ENCODE data around the gene PCP4.
"Not testable (repeated sequence)": the region's sequence is repeated elsewhere in the genome, so short reads cannot be mapped to it uniquely, and the experiment has no call there.

The PCP4 gene

DNA sequence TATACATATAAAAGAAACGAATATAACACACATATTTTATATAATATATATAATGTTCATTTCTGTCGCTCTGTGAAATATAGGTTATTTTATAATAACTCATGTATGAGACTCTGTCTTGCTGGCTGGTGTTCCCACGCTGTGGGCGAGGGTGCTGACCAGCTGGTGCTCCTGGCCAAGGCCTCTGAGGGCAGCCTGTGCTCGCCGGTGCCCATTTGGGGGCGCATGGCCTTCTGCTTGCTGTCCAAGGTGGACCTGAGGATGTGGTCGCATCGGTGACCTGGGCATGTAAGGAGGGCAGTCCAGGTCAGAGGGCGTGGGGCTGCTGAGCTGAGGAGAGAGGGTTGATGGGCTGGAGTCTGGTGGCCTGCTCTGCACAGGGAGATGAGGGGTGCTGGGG, 1.1 kb upstream of the PCP4 start:
- no peak for DNase-seq (ENCODE audit: low read depth)

DNA sequence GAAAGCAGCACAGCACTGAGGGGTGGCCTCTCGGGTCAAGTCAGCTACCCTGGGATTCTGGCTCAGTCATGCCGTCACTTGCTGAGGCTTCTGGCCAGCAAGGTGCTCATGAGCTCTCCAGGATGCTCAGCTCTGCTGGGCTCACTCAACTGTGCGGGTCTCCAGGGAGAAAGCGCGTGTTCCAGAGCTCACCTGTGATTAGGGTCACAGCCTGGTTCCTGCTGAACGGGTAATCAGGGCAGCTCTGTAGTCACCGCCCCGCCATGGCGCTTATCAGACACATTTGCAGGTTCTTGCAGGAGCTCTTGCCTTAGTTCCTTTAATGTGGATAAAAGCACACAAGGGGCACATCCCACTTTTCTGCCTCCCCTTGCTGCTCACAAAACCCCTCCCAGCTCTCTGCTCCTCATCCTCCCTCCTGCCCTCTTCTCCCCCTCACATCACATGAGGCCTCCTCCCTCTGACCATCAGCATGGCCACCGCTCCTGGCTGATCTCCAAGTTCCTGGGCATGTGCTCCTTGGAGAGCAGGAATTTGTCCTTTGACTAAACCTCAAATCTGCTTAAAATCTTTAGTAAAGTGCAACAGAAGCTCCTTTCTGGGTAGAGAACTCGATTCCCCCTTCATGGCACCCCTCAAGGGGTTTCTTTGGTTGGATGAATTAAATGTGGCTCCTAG, 2.0 kb downstream of the PCP4 start:
- DNase-seq (ENCODE audit: low read depth), result no peak

DNA sequence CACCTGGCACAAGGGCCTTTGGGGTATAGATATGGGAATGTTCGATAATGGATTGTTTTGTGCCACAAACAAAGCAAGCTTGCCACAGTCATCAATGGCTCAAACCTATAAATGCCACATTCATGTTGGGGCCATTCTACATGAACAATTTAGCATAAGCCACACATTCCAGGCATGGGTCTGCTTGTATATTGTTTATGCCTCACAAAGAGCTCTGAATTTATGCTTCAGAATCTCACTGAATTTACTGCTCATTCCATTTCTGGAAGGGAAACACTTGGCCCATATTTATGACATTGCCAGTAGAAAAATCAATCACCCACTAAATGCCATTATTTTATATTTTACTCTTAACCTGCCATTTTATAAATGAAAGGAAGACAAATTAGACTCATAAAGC, 6.4 kb downstream of the PCP4 start:
- DNase-seq (ENCODE audit: low read depth), result no peak

GRCh38 chr21:39874206-39874605, 7.0 kb downstream of the PCP4 start:
- no peak for DNase-seq (ENCODE audit: low read depth)

GRCh38 chr21:39874759-39875158, 7.5 kb downstream of the PCP4 start:
- no peak for DNase-seq (ENCODE audit: low read depth)

DNA sequence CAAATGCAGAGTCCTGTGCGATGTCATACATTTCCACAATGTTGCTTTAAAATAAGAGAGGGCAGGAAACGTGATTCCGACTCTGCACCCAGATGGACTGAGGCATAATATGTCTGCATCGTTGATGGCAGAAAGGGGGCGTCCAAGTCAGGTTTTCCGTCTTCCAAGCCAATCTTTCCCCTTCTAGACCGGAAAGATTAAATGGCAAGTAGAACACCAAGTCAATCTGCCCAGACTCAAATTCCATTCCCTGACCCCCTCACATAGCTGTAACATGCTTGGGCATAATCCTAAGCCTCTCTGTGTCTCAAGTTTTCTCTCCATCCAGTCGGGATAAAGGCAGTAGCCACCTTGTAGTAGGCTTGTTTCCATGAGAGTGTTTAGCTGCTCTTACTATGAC, 14.4 kb downstream of the PCP4 start:
- no peak for DNase-seq (ENCODE audit: low read depth)

DNA sequence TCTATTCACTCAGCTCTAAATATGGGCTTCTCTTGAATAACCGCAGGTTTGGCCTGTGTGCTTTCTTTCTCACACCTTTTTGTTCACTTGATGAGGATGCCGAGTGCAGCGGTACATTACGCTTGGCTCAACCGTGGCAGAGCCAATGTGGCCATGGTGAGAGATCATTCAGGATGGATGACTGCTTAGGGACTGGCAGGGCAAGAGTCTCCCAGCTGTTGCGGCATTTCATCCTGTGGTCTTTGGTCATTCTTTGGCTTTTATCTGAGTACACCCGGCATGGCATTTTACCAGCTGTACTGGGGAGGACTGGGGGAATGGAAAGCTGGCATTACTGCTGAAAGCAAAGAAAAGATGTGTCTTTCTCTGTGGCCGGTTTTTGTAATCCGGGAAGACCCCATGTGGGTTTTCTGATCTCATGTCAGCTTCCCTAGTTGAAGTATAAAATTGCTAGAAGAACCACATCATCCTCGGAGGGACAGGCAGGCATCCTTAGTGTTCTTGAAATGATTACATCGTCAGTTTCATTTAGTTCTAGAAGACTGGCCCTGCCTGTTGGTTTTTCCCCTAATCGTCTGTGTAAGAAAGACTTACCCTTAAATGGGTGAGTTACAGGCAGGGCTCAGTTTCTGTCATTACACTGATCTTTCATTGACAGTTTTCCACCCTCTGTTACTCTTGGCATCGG, 15.1 kb downstream of the PCP4 start:
- no peak for DNase-seq (ENCODE audit: low read depth)

DNA sequence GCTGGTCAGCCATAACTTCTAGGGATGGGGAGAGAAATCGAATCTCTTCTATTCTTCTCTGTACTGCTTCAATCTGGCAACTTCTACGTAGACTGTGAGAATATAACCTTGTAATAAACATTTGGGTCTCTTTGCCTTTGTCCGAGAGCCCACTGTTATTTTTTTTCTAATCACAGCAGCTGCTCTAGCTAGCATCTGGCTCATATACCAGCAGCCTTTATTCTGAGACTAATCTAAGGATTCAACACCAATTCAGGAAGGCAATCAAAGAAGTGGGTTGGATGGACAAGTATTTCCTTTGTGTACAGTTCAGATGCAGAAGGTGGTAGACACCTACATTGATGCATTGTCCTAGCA, 15.6 kb downstream of the PCP4 start:
- no peak for DNase-seq (ENCODE audit: low read depth)

DNA sequence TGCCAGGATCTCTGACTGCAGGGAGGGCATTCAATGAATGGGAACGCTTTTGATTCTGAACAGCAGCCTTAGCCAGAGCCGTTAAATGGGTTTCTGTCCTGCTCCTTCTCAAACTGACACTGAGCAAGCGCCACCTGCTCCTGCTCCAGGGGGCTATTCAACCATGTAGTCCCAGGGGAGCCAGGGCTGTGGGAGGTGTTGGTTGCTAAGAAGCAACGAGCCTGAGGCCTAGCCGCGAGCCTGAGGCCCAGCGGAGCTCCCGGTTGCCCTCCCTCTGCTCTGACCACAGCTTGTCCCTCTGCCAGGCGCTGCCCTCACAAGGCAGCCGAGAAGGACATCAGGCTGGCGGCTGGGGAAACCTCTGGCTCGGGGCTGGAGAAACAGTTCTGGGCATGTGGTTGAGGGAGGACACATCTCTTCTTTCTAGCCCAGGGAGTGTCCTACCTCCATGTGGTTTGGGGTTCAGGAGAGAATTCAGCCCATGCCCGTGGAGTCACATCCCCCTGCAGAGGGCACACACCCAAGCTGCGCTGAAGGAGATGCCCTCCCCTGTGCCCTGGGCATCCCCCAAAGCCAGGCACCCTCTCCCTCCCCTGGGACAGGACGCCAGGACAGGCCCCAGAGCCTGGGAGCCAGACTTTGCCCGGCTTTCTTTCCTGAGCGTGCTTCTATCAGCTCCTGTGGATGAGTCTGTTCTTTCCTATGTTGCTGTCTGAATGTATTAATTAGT, 18.0 kb downstream of the PCP4 start:
- DNase-seq (ENCODE audit: low read depth), result no peak

DNA sequence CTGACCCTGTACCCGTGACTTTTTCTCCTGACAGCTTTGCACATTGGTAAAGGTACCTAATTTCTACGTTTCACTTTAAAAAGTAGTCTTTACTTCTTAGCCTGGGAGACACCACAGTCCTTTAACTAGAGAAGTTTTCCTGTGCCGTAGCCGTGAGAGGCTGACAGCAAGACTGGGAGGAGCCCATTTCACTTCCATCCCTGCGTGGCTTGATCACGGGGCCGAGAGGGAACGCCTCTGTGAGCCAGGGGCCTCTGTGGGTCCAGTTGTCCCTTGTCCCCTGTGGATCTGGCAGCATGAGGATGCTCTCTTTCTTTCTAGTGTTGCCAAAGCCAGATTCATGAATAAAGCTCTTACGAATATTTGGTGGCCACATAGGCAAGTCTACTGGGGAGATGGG, 21.6 kb downstream of the PCP4 start:
- DNase-seq (ENCODE audit: low read depth), result no peak

DNA sequence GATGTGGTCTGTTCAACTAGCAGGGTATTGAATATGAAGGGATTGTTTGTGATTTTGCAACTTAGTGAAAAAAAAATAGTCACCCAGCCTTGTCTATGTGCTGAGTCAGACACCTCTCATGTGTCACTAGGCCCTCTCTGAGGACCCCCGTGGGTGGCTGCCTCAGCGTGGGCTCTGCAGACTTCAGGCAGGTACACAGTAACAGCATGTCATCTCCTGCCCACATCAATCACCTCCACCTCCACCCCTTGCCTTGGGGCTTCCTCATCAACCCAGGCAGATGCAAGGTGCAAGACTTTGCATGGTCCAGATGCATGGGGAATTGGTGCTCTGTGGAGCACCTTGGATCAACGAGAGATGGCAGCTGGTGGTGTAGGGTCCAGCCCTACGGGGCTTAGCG, 23.9 kb downstream of the PCP4 start:
- DNase-seq (ENCODE audit: low read depth), result no peak

- DNase-seq (ENCODE audit: low read depth), result not testable (repeated sequence)
Measured at GRCh38 chr21:39891863-39892262, 24.6 kb downstream of the PCP4 start.

DNA sequence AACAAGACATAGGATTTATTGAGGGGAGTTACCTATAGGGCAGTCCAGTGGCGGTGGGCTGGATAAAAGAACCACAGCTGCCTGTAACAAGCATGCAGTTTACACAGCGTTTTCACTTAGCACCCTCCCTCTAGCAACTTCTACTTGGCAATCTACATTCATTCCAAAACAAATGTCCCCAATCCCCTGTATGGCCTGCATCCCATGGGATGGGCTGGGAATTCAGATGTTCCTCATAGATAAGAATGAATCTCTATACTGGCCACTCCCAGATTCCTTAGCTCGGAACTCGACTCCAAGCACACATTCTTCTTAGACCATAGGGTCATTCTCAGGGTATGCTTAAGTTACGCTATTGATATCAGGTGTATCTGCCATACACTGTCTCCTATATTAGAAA, 33.3 kb downstream of the PCP4 start:
- DNase-seq (ENCODE audit: low read depth), result no peak

DNA sequence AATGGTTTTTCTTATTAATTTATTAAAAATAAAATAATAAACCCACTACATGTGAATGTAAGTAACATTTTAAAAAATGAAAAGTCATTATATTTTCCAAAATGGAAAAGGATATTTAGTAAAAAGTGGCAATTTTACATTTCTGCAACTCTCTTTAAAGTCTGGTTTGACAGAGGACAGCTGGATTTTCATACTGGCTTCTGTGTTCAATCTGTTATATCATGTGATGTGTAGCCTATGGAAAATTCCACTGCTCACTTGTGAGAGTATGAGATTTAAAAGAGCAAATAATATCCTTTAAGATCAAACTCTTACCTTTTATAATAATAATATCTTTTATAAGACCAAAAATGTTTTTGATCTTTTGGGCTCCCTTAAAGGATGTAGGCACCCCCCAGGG, 33.7 kb downstream of the PCP4 start:
- no peak for DNase-seq (ENCODE audit: low read depth)

GRCh38 chr21:39902986-39903385, 35.7 kb downstream of the PCP4 start:
- no peak for DNase-seq (ENCODE audit: low read depth)

GRCh38 chr21:39904457-39904856, 37.2 kb downstream of the PCP4 start:
- no peak for DNase-seq (ENCODE audit: low read depth)

DNA sequence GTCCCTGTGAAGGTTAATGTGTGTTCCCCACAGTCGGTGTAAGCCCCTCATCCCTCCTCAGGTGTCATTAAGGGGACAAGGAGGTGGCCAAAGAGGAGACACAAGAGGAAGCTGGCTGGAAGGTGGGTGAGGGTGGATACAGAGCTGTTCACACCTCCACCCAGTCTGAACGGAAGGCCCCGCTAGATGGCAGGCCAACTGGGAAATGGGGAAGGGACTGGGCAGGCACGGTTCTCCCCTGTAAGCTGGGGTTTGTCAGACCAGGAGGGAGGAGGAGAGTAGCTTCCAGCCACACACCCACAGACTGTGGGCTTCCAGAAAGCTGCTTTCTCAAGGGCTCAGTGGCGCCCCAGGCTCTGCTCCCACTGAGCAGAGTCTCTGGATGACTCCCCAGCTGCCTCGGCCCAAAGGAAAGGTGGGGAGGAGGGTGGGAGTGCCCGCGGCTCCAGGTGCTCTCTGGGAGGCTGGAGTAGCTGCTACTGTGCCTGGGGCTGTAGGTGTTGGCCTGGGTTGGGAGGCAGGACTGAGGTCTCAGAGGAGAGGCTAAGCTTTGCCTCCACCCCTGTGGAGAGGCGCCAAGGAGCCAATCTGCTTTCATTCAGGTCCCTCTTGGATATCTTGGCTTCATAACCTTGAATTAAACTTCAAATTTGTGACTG, 41.2 kb downstream of the PCP4 start:
- DNase-seq (ENCODE audit: low read depth), result no peak

GRCh38 chr21:39911286-39912199, 44.3 kb downstream of the PCP4 start:
- DNase-seq (ENCODE audit: low read depth), result no peak

- no peak for DNase-seq (ENCODE audit: low read depth)
Measured at GRCh38 chr21:39913706-39914305, 46.6 kb downstream of the PCP4 start.

- no peak for DNase-seq (ENCODE audit: low read depth)
Measured at GRCh38 chr21:39915881-39916280, 48.6 kb downstream of the PCP4 start.

GRCh38 chr21:39918558-39918957, 51.3 kb downstream of the PCP4 start:
- DNase-seq (ENCODE audit: low read depth), result no peak

Data from ELR (cell line).